GM19452 (cell line): Measurements from ENCODE around the gene IMPDH1.

Experiments
- ATAC-seq: cut with Tn5 transposase; IDR thresholded peaks from one replicate; pipeline ENCODE4 v1.9.1; 2021; ENCODE audit not compliant: unreplicated experiment

IMPDH1 gene

GRCh38 chr7:128389618-128390329, 20.0 kb downstream of the IMPDH1 start:
- ATAC-seq = no peak

GRCh38 chr7:128389085-128389617, 20.6 kb downstream of the IMPDH1 start:
- no peak for ATAC-seq

GRCh38 chr7:128388145-128388485, 21.7 kb downstream of the IMPDH1 start:
- no peak for ATAC-seq

GRCh38 chr7:128387216-128388144, 22.3 kb downstream of the IMPDH1 start:
- peak; percentile 89 for ATAC-seq

GRCh38 chr7:128385988-128386925, 23.5 kb downstream of the IMPDH1 start:
- no peak for ATAC-seq

- ATAC-seq = no peak
These were observed 25.1 kb downstream of the IMPDH1 start for GRCh38 chr7:128384726-128385125.

GRCh38 chr7:128383776-128384175, 26.0 kb downstream of the IMPDH1 start:
- ATAC-seq = no peak

GRCh38 chr7:128381161-128381821, 28.5 kb downstream of the IMPDH1 start:
- no peak for ATAC-seq

GRCh38 chr7:128380483-128381106, 29.2 kb downstream of the IMPDH1 start:
- no peak for ATAC-seq

GRCh38 chr7:128379900-128380479, 29.8 kb downstream of the IMPDH1 start:
- ATAC-seq = no peak

GRCh38 chr7:128378637-128379036, 31.1 kb downstream of the IMPDH1 start:
- ATAC-seq = no peak

- ATAC-seq = no peak
These were observed 33.7 kb downstream of the IMPDH1 start for GRCh38 chr7:128376077-128376476.

GRCh38 chr7:128374041-128374440, 35.7 kb downstream of the IMPDH1 start:
- no peak for ATAC-seq

- ATAC-seq = no peak
These were observed 36.2 kb downstream of the IMPDH1 start for GRCh38 chr7:128373606-128374005.

- no peak for ATAC-seq
These were observed 39.3 kb downstream of the IMPDH1 start for GRCh38 chr7:128370491-128370890.

GRCh38 chr7:128366986-128367385, 42.8 kb downstream of the IMPDH1 start:
- ATAC-seq = no peak

- no peak for ATAC-seq
These were observed 43.5 kb downstream of the IMPDH1 start for GRCh38 chr7:128366300-128366699.

GRCh38 chr7:128365432-128365831, 44.4 kb downstream of the IMPDH1 start:
- no peak for ATAC-seq

GRCh38 chr7:128364166-128364870, 45.5 kb downstream of the IMPDH1 start:
- no peak for ATAC-seq
